KOPT-K1 (cell line): Measurements from ENCODE around the gene TMCO4.

Experiments
- H3K27ac ChIP-seq: fragments of 200-600 bp; sonication (generic); 2 replicates; pipeline ENCODE4 v1.5.1; 2016; ENCODE audit warnings: antibody characterized with exemption, mild to moderate bottlenecking, low read depth, low read length; ENCODE audit not compliant: poor library complexity, severe bottlenecking
- H3K36me3 ChIP-seq: fragments of 200-600 bp; sonication (generic); 2 replicates; pipeline ENCODE4 v1.5.1; 2017; ENCODE audit warnings: antibody characterized with exemption, mild to moderate bottlenecking, low read length, moderate library complexity; ENCODE audit not compliant: insufficient read depth
- H3K9me3 ChIP-seq: fragments of 200-600 bp; sonication (generic); 2 replicates; pipeline ENCODE4 v1.5.1; 2017; ENCODE audit warnings: antibody characterized with exemption, low read length, mild to moderate bottlenecking; ENCODE audit not compliant: insufficient read depth, poor library complexity, severe bottlenecking

Gene TMCO4

GRCh38 chr1:19687414-19687813, 112.3 kb downstream of the TMCO4 start:
- Histone ChIP-seq H3K9me3 (peaks cover 31% of the 10 kb centered on the region), H3K36me3 (no peaks in the 10 kb centered on the region), H3K27ac (no peak overlapping the region)

- H3K9me3 ChIP-seq, result peaks cover 31% of the 10 kb centered on the region
- H3K36me3 ChIP-seq, result no peaks in the 10 kb centered on the region
- H3K27ac ChIP-seq, result no peak overlapping the region
Observed at GRCh38 chr1:19685994-19686393, 113.7 kb downstream of the TMCO4 start.

- no peaks in the 10 kb centered on the region for H3K36me3 ChIP-seq
- H3K27ac ChIP-seq, result no peak overlapping the region
- H3K9me3 ChIP-seq, result peaks cover 20% of the 10 kb centered on the region
Observed at GRCh38 chr1:19684677-19685076, 115.0 kb downstream of the TMCO4 start.

- H3K27ac ChIP-seq, result no peak overlapping the region
Observed at GRCh38 chr1:19683351-19683750, 116.4 kb downstream of the TMCO4 start.

GRCh38 chr1:19682901-19683300, 116.8 kb downstream of the TMCO4 start:
- no peaks in the 10 kb centered on the region for H3K36me3 ChIP-seq
- H3K27ac ChIP-seq, result no peak overlapping the region
- peaks cover 8% of the 10 kb centered on the region for H3K9me3 ChIP-seq

More at GRCh38 chr1:19683351-19683750, 116.4 kb downstream of the TMCO4 start:
- Histone ChIP-seq H3K9me3 (peaks cover 13% of the 10 kb centered on the region), H3K36me3 (no peaks in the 10 kb centered on the region)

- Histone ChIP-seq H3K36me3 (no peaks in the 10 kb centered on the region), H3K9me3 (peaks cover 2% of the 10 kb centered on the region), H3K27ac (no peak overlapping the region)
Observed at GRCh38 chr1:19682257-19682656, 117.5 kb downstream of the TMCO4 start.

GRCh38 chr1:19680644-19681043, 119.1 kb downstream of the TMCO4 start:
- H3K9me3 ChIP-seq, result no peaks in the 10 kb centered on the region
- H3K36me3 ChIP-seq, result no peaks in the 10 kb centered on the region
- no peak overlapping the region for H3K27ac ChIP-seq

- Histone ChIP-seq H3K36me3 (no peaks in the 10 kb centered on the region), H3K27ac (no peak overlapping the region), H3K9me3 (no peaks in the 10 kb centered on the region)
Observed at GRCh38 chr1:19679691-19680090, 120.0 kb downstream of the TMCO4 start.

- no peaks in the 10 kb centered on the region for H3K36me3 ChIP-seq
- no peaks in the 10 kb centered on the region for H3K9me3 ChIP-seq
- no peak overlapping the region for H3K27ac ChIP-seq
Observed at GRCh38 chr1:19678931-19679453, 120.7 kb downstream of the TMCO4 start.

- H3K9me3 ChIP-seq, result no peaks in the 10 kb centered on the region
- H3K27ac ChIP-seq, result no peak overlapping the region
- no peaks in the 10 kb centered on the region for H3K36me3 ChIP-seq
Observed at GRCh38 chr1:19678493-19678892, 121.2 kb downstream of the TMCO4 start.

- no peaks in the 10 kb centered on the region for H3K9me3 ChIP-seq
- no peak overlapping the region for H3K27ac ChIP-seq
- no peaks in the 10 kb centered on the region for H3K36me3 ChIP-seq
Observed at GRCh38 chr1:19676438-19676922, 123.2 kb downstream of the TMCO4 start.

GRCh38 chr1:19675797-19676196, 123.9 kb downstream of the TMCO4 start:
- H3K27ac ChIP-seq, result no peak overlapping the region

GRCh38 chr1:19672237-19672636, 127.5 kb downstream of the TMCO4 start:
- Histone ChIP-seq H3K36me3 (no peaks in the 10 kb centered on the region), H3K27ac (no peak overlapping the region), H3K9me3 (no peaks in the 10 kb centered on the region)

More at GRCh38 chr1:19675797-19676196, 123.9 kb downstream of the TMCO4 start:
- Histone ChIP-seq H3K9me3 (no peaks in the 10 kb centered on the region), H3K36me3 (no peaks in the 10 kb centered on the region)

GRCh38 chr1:19670787-19671186, 128.9 kb downstream of the TMCO4 start:
- Histone ChIP-seq H3K27ac (no peak overlapping the region), H3K9me3 (no peaks in the 10 kb centered on the region), H3K36me3 (no peaks in the 10 kb centered on the region)

GRCh38 chr1:19668888-19669287, 130.8 kb downstream of the TMCO4 start:
- H3K36me3 ChIP-seq, result no peaks in the 10 kb centered on the region
- H3K27ac ChIP-seq, result no peak overlapping the region
- no peaks in the 10 kb centered on the region for H3K9me3 ChIP-seq
